ENCODE results near the gene BCAS3. TPM values are rescaled to one million over a fixed set of nuclear protein-coding genes. Genes with fewer than 3 reads are reported as not detected.

Gene BCAS3
- total RNA-seq, 4 donors from 2014 or later = 42.1 to 84.7 (median 54.1) TPM

- DNase-seq (ENCODE audit: low spot score in 2 of 2) = no peak
- TF ChIP-seq POLR2A (IDR thresholded peaks at IDR 0.05) = no peak
- TF ChIP-seq, protein P1, sequence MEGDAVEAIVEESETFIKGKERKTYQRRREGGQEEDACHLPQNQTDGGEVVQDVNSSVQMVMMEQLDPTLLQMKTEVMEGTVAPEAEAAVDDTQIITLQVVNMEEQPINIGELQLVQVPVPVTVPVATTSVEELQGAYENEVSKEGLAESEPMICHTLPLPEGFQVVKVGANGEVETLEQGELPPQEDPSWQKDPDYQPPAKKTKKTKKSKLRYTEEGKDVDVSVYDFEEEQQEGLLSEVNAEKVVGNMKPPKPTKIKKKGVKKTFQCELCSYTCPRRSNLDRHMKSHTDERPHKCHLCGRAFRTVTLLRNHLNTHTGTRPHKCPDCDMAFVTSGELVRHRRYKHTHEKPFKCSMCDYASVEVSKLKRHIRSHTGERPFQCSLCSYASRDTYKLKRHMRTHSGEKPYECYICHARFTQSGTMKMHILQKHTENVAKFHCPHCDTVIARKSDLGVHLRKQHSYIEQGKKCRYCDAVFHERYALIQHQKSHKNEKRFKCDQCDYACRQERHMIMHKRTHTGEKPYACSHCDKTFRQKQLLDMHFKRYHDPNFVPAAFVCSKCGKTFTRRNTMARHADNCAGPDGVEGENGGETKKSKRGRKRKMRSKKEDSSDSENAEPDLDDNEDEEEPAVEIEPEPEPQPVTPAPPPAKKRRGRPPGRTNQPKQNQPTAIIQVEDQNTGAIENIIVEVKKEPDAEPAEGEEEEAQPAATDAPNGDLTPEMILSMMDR (IDR thresholded peaks at IDR 0.05) = no peak
- intact Hi-C loops (cut with DNase I; ENCODE audit: low total_unique reads) = no loop called here
- no peak overlapping the region for H3K4me3 ChIP-seq (ENCODE audit: low read depth, poor library complexity, severe bottlenecking)
- WGBS, 2 donors = 85% methylated on average over 18 of the region's 18 CpGs
Observed at GRCh38 chr17:61380836-61381525, 703.3 kb downstream of the BCAS3 start.

GRCh38 chr17:61381537-61381936, 703.9 kb downstream of the BCAS3 start:
- TF ChIP-seq, protein P1 (IDR thresholded peaks at IDR 0.05) = no peak
- TF ChIP-seq POLR2A (IDR thresholded peaks at IDR 0.05) = no peak
- intact Hi-C loops (cut with DNase I; ENCODE audit: low total_unique reads) = no loop called here
- WGBS, 2 donors = 77 to 86% methylated on average over 5 of the region's 5 CpGs
- DNase-seq (ENCODE audit: low spot score in 2 of 2) = no peak
- no peak overlapping the region for H3K4me3 ChIP-seq (ENCODE audit: low read depth, poor library complexity, severe bottlenecking)

- intact Hi-C loops (cut with DNase I; ENCODE audit: low total_unique reads) = no loop called here
- 88 to 92% methylated on average over 15 to 16 of the region's 16 CpGs for WGBS, 2 donors
Observed at GRCh38 chr17:61382796-61383688, 705.4 kb downstream of the BCAS3 start.

DNA sequence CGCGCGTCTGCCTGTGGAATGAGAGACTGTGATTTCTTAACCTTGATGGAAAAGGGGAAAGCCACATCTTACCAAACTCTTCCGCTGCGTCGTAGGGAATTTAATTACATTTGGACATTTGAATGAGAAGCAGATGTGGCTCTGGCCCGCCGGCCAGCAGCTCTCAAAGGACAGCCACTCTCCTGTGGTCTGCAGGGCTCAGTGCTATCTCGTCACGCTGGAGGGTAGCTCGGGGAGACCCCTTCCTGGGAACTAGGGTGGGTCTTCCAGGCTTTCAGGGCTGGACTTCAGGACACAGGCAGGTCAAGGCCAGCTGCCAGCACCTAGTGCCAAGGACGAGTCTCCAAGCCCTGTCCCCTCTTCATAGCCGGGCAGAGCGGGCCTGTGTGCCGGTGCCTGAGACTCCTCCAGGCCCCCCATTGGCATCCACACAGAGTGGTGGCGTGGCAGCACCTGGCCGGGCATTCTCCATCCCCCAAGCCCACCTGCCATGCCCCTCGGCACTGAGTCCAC, 706.1 kb downstream of the BCAS3 start:
- 84 to 88% methylated on average over 17 of the region's 18 CpGs for WGBS, 2 donors
- no peak for TF ChIP-seq POLR2A (IDR thresholded peaks at IDR 0.05)
- TF ChIP-seq, protein P1 (IDR thresholded peaks at IDR 0.05) = no peak
- intact Hi-C loops (cut with DNase I; ENCODE audit: low total_unique reads) = no loop called here
- DNase-seq (ENCODE audit: low spot score in 2 of 2) = no peak
- no peak overlapping the region for H3K4me3 ChIP-seq (ENCODE audit: low read depth, poor library complexity, severe bottlenecking)

More at GRCh38 chr17:61382796-61383688, 705.4 kb downstream of the BCAS3 start:
- TF ChIP-seq, protein P1 (IDR thresholded peaks at IDR 0.05) = no peak
- TF ChIP-seq POLR2A (IDR thresholded peaks at IDR 0.05) = no peak
- DNase-seq (ENCODE audit: low spot score in 2 of 2) = no peak
- H3K4me3 ChIP-seq (ENCODE audit: low read depth, poor library complexity, severe bottlenecking) = no peak overlapping the region

GRCh38 chr17:61384354-61384691, 706.7 kb downstream of the BCAS3 start:
- 83 to 89% methylated on average over 8 of the region's 8 CpGs for WGBS, 2 donors
- no peak overlapping the region for H3K4me3 ChIP-seq (ENCODE audit: low read depth, poor library complexity, severe bottlenecking)
- TF ChIP-seq, protein P1 (IDR thresholded peaks at IDR 0.05) = no peak
- no peak for TF ChIP-seq POLR2A (IDR thresholded peaks at IDR 0.05)
- intact Hi-C loops (cut with DNase I; ENCODE audit: low total_unique reads) = no loop called here
- no peak for DNase-seq (ENCODE audit: low spot score in 2 of 2)

All from lower leg skin (tissue), 4 donors.